Measurements from ENCODE around the gene RGSL1. TPM values are rescaled to one million over a fixed set of nuclear protein-coding genes. Genes with fewer than 3 reads are reported as not detected.

Gene RGSL1
- polyA plus RNA-seq, 1 donor from 2014 or later: not detected

- no peaks in the 10 kb centered on the region for H4K20me1 ChIP-seq (ENCODE audit: insufficient read depth)
- H3K9me2 ChIP-seq (ENCODE audit: insufficient read depth, low read length): no peaks in the 10 kb centered on the region
- no peaks in the 10 kb centered on the region for H3K9me3 ChIP-seq (ENCODE audit: low read length)
- no peak overlapping the region for H3K4me2 ChIP-seq (ENCODE audit: low read length)
- no peaks in the 10 kb centered on the region for H3K36me3 ChIP-seq (ENCODE audit: insufficient read depth, low read length)
- no peak overlapping the region for H3K9ac ChIP-seq (ENCODE audit: low read length)
- no peaks in the 10 kb centered on the region for H3K79me2 ChIP-seq (replicated peaks; ENCODE audit: insufficient read depth, low read length)
- no peaks in the 10 kb centered on the region for H3K27me3 ChIP-seq (ENCODE audit: insufficient read depth, low read depth, low read length)
- no peak overlapping the region for H3K4me3 ChIP-seq (ENCODE audit: low read length)
- H3K27ac ChIP-seq (ENCODE audit: low read length): no peak overlapping the region
- no peaks in the 10 kb centered on the region for H3F3A ChIP-seq (ENCODE audit: insufficient read depth, low read length, poor library complexity, severe bottlenecking)
- TF ChIP-seq RAD21 (conservative IDR thresholded peaks at IDR 0.05): no peak
- TF ChIP-seq CTCF (IDR thresholded peaks at IDR 0.05; ENCODE audit: poor library complexity, severe bottlenecking): no peak
- TF ChIP-seq MXI1 (conservative IDR thresholded peaks at IDR 0.05; ENCODE audit: poor library complexity, severe bottlenecking): no peak
- no peak for TF ChIP-seq REST (IDR thresholded peaks at IDR 0.05; ENCODE audit: borderline replicate concordance)
- no peak for TF ChIP-seq SMC3 (conservative IDR thresholded peaks at IDR 0.05; ENCODE audit: poor library complexity)
- TF ChIP-seq TAF1 (IDR thresholded peaks at IDR 0.05; ENCODE audit: low read depth): no peak
- TF ChIP-seq POLR2AphosphoS5 (IDR thresholded peaks at IDR 0.05): no peak
- TF ChIP-seq EZH2 (IDR thresholded peaks at IDR 0.05; ENCODE audit: borderline replicate concordance, insufficient read depth, low read length, poor library complexity, severe bottlenecking): no peak
- no peak for TF ChIP-seq EP300 (conservative IDR thresholded peaks at IDR 0.05; ENCODE audit: poor library complexity, severe bottlenecking)
- no peak overlapping the region for H2AFZ ChIP-seq (ENCODE audit: low read depth, low read length)
Observed at GRCh38 chr1:182428043-182428442, 21.9 kb upstream of the RGSL1 start.

- H3K27ac ChIP-seq (ENCODE audit: low read length): no peak overlapping the region
- no peak overlapping the region for H3K4me2 ChIP-seq (ENCODE audit: low read length)
- H3K9ac ChIP-seq (ENCODE audit: low read length): no peak overlapping the region
- no peak overlapping the region for H2AFZ ChIP-seq (ENCODE audit: low read depth, low read length)
- no peaks in the 10 kb centered on the region for H4K20me1 ChIP-seq (ENCODE audit: insufficient read depth)
- no peaks in the 10 kb centered on the region for H3K27me3 ChIP-seq (ENCODE audit: insufficient read depth, low read depth, low read length)
- no peaks in the 10 kb centered on the region for H3F3A ChIP-seq (ENCODE audit: insufficient read depth, low read length, poor library complexity, severe bottlenecking)
- TF ChIP-seq POLR2AphosphoS5 (IDR thresholded peaks at IDR 0.05) (no peak), CTCF (IDR thresholded peaks at IDR 0.05; ENCODE audit: poor library complexity, severe bottlenecking) (no peak), EP300 (conservative IDR thresholded peaks at IDR 0.05; ENCODE audit: poor library complexity, severe bottlenecking) (no peak), SMC3 (conservative IDR thresholded peaks at IDR 0.05; ENCODE audit: poor library complexity) (no peak), TAF1 (IDR thresholded peaks at IDR 0.05; ENCODE audit: low read depth) (no peak), EZH2 (IDR thresholded peaks at IDR 0.05; ENCODE audit: borderline replicate concordance, insufficient read depth, low read length, poor library complexity, severe bottlenecking) (no peak), MXI1 (conservative IDR thresholded peaks at IDR 0.05; ENCODE audit: poor library complexity, severe bottlenecking) (no peak), REST (IDR thresholded peaks at IDR 0.05; ENCODE audit: borderline replicate concordance) (no peak), RAD21 (conservative IDR thresholded peaks at IDR 0.05) (no peak)
- H3K79me2 ChIP-seq (replicated peaks; ENCODE audit: insufficient read depth, low read length): no peaks in the 10 kb centered on the region
- H3K36me3 ChIP-seq (ENCODE audit: insufficient read depth, low read length): no peaks in the 10 kb centered on the region
- H3K9me3 ChIP-seq (ENCODE audit: low read length): no peaks in the 10 kb centered on the region
- H3K4me3 ChIP-seq (ENCODE audit: low read length): no peak overlapping the region
- H3K9me2 ChIP-seq (ENCODE audit: insufficient read depth, low read length): no peaks in the 10 kb centered on the region
Observed at GRCh38 chr1:182430263-182431068, 19.5 kb upstream of the RGSL1 start.

Measured in neural cell (in vitro differentiated cells).